SK-N-SH (cell line): Measurements from ENCODE around the gene ANKRD10.

Experiments
- MEF2A ChIP-seq: IDR thresholded peaks from 2 replicates; pipeline ENCODE4 v1.4.0; 2012; ENCODE audit warnings: low read depth, borderline replicate concordance
- POLR2AphosphoS5 ChIP-seq: IDR thresholded peaks from 2 replicates; pipeline ENCODE4 v1.6.1; 2012; ENCODE audit warnings: low read depth, low read length
- RAD21 ChIP-seq: IDR thresholded peaks from 2 replicates; pipeline ENCODE4 v1.6.1; 2012; ENCODE audit warnings: mild to moderate bottlenecking, low read length
- TF ChIP-seq, protein P1 (sequence below): fragments of 200-600 bp; sonication (generic); IDR thresholded peaks from 2 replicates; pipeline ENCODE4 v1.6.1; 2017; ENCODE audit warnings: antibody characterized with exemption, mild to moderate bottlenecking, moderate library complexity

DNA sequence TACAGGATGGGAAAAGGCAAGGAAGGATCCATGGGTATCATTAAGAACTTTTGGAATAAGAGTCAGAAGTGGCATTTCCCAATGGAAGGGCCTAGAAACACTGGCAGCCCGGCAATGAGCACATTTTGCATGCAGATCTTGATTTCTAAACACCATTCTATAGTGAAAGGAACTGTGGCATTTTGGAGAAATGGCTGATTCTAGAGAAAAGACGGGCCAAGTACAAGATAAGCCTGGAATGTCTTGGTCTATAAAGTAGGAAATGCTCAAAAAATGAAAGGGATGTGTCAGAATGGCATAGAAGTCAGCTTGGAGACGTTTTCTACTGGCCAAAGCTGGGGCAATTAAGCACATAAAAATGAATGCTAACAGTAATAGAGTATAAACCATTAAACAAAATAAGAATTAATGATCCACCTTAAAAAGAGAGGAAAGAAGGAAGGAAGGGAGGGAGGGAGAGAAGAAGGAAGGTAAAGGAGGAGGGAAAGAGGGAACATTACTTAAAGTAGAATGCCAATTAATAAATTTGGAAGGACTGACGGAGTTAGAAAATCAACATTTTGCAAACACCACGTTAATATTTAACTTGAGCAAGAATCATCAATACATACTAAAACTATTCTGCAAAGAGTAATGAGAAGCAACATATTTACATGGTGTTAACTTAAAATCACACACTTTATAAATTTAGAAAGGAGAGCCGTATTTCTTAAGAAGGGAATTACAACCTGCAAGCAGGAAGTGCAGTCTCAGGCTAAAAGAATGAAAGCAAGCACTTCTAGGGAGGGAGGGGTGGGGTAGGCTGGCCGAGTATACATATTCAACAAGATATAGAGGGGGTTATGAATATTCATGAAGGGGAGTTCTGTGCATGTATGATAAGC, 78.9 kb downstream of the ANKRD10 start:
- TF ChIP-seq, protein P1, sequence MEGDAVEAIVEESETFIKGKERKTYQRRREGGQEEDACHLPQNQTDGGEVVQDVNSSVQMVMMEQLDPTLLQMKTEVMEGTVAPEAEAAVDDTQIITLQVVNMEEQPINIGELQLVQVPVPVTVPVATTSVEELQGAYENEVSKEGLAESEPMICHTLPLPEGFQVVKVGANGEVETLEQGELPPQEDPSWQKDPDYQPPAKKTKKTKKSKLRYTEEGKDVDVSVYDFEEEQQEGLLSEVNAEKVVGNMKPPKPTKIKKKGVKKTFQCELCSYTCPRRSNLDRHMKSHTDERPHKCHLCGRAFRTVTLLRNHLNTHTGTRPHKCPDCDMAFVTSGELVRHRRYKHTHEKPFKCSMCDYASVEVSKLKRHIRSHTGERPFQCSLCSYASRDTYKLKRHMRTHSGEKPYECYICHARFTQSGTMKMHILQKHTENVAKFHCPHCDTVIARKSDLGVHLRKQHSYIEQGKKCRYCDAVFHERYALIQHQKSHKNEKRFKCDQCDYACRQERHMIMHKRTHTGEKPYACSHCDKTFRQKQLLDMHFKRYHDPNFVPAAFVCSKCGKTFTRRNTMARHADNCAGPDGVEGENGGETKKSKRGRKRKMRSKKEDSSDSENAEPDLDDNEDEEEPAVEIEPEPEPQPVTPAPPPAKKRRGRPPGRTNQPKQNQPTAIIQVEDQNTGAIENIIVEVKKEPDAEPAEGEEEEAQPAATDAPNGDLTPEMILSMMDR, result no peak
- TF ChIP-seq MEF2A (no peak), RAD21 (no peak), POLR2AphosphoS5 (no peak)
